ENCODE measurements around the gene EIF3CL.
"Not testable (repeated sequence)": the region's sequence is repeated elsewhere in the genome, so short reads cannot be mapped to it uniquely, and the experiment has no call there.

- TF ChIP-seq SMC3 (IDR thresholded peaks at IDR 0.05; ENCODE audit: low read depth, low read length); MXI1 (IDR thresholded peaks at IDR 0.05; ENCODE audit: low read depth, low read length); JUND (IDR thresholded peaks at IDR 0.05); MEF2A (IDR thresholded peaks at IDR 0.05; ENCODE audit: borderline replicate concordance, low read depth); EP300 (IDR thresholded peaks at IDR 0.05; ENCODE audit: borderline replicate concordance in 1 of 2, low read depth in 1 of 2, low read length in 1 of 2); CTCF (IDR thresholded peaks at IDR 0.05); RCOR1 (IDR thresholded peaks at IDR 0.05; ENCODE audit: low read length); EZH2phosphoT487 (IDR thresholded peaks at IDR 0.05; ENCODE audit: borderline replicate concordance, low read depth); NFIC (IDR thresholded peaks at IDR 0.05; ENCODE audit: borderline replicate concordance); POLR2AphosphoS5 (IDR thresholded peaks at IDR 0.05; ENCODE audit: low read depth, low read length); RXRA (IDR thresholded peaks at IDR 0.05; ENCODE audit: borderline replicate concordance, low read depth): not testable (repeated sequence)
Observed at GRCh38 chr16:28377822-28378221, 25.8 kb downstream of the EIF3CL start.
